Measurements from ENCODE around the gene GPR32. TPM values are rescaled to one million over a fixed set of nuclear protein-coding genes. Genes with fewer than 3 reads are reported as not detected.

Gene GPR32
- total and polyA plus RNA-seq, 10 of the 15 experiments (the other 5 are each of a cell fraction or from before 2014, with no cell fraction given): not detected

DNA sequence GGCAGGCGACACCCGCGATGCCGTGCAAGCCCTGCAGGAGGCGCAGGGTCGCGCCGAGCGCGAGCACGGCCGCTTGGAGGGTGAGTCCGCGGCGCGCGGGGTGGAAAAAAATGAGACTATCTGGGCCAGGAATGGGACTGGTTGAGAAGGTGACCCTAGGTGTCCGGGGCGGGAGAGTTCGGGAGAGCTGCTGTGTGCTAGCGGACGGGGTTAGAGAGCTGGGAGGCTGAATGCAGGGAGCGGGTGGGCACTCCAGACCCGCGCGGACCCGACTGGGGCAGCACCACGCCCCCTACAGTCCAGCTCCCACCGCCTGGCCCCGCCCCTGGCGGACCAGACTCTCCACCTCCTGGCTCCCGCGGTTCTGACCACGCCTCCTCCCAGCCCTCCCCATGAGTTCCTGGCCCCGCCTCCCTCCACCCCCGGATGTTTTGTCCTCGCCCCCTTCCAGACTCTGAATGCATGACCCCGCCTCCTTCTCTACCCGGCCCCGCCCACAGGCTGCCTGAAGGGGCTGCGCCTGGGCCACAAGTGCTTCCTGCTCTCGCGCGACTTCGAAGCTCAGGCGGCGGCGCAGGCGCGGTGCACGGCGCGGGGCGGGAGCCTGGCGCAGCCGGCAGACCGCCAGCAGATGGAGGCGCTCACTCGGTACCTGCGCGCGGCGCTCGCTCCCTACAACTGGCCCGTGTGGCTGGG lies 45.6 kb upstream of the GPR32 start:
- intact Hi-C loops (cut with micrococcal nuclease; ENCODE audit: unreplicated experiment): no loop called here
- Histone ChIP-seq H4K20me1 (ENCODE audit: control insufficient read depth, insufficient read depth) (no peaks in the 10 kb centered on the region), H3K79me2 (ENCODE audit: control insufficient read depth, insufficient read depth, low read length) (no peaks in the 10 kb centered on the region), H2AFZ (ENCODE audit: control insufficient read depth, low read depth, low read length) (peak overlapping the region; percentile 34), H3K27ac (ENCODE audit: control insufficient read depth, insufficient read depth) (no peak overlapping the region), H3K27me3 (replicated peaks in 1 of 2; ENCODE audit: control insufficient read depth in 2 of 2, insufficient read depth in 2 of 2, low read length in 1 of 2) (peaks cover 5% of the 10 kb centered on the region in 2 experiments; a peak in 3 of 4 replicates), H3K4me3 (no peak overlapping the region), H3K9ac (ENCODE audit: control insufficient read depth, insufficient read depth, low read length) (no peak overlapping the region), H3K36me3 (ENCODE audit: control insufficient read depth in 2 of 2, insufficient read depth in 2 of 2, low read length in 1 of 2) (no peaks in the 10 kb centered on the region), H3K4me1 (ENCODE audit: control insufficient read depth, insufficient read depth, low read length) (no peaks in the 10 kb centered on the region), H3K9me3 (replicated peaks; ENCODE audit: control insufficient read depth, insufficient read depth, low read length) (peaks cover 1% of the 10 kb centered on the region; the same call in 2 of the 3 replicates), H3K4me2 (ENCODE audit: control insufficient read depth, insufficient read depth) (peak overlapping the region; percentile 64; the same call in 1 of the 2 replicates)
- peak; percentile 96 for ATAC-seq
- in situ Hi-C loops (cut with MboI): no loop called here
- DNase-seq (ENCODE audit: low read depth, low spot score): peak; percentile 55
- no TSS peak for BruUV-seq (replicated peaks)
- WGBS (ENCODE audit: insufficient coverage, insufficient replicate concordance, low lambda C conversion rate, missing lambda C conversion rate): 6% methylated on average over 50 of the region's 65 CpGs
- SMC1A ChIA-PET (ENCODE audit: uncharacterized antibody, unreplicated experiment): interaction anchor here (0.7 to 1.2 kb wide), 3 partner anchors 42 to 197 kb away, joined by 3 read pairs; no protein-coding TSS in a partner anchor
- RAD21 ChIA-PET (ENCODE audit: unreplicated experiment): interaction anchor here (0.7 kb wide), 1 partner anchor 197 kb away, joined by 7 read pairs; no protein-coding TSS in a partner anchor
- no peak for FAIRE-seq
- CTCF ChIA-PET: interaction anchor here (0.6 to 1.6 kb wide), 6 partner anchors 13 to 220 kb away, joined by 3 to 5 read pairs (median 3); no protein-coding TSS in a partner anchor
- POLR2A ChIA-PET: interaction anchor here (0.7 kb wide), 1 partner anchor 363 kb away, joined by 3 read pairs; no protein-coding TSS in a partner anchor
- TF ChIP-seq ZNF274 (IDR thresholded peaks at IDR 0.05; ENCODE audit: insufficient read depth, insufficient read length) (no peak), POLR2A (IDR thresholded peaks at IDR 0.05; ENCODE audit: low read depth, low read length) (peak; percentile 79), BRCA1 (IDR thresholded peaks at IDR 0.05; ENCODE audit: low read depth, low read length) (peak; percentile 70), RELA (IDR thresholded peaks at IDR 0.05; ENCODE audit: borderline replicate concordance, partially characterized antibody) (no peak), IKZF1 (conservative IDR thresholded peaks at IDR 0.05) (0 out of 2 replicates have a peak, but pooled peaks have one; percentile 16), MTA3 (IDR thresholded peaks at IDR 0.05; ENCODE audit: borderline replicate concordance, low read length) (no peak), CBX3 (IDR thresholded peaks at IDR 0.05; ENCODE audit: borderline replicate concordance, low read depth) (no peak), MAX (IDR thresholded peaks at IDR 0.05; ENCODE audit: low read depth, low read length) (peak; percentile 41; the same call in 1 of the 2 replicates), CHD2 (IDR thresholded peaks at IDR 0.05; ENCODE audit: borderline replicate concordance, low read depth, low read length) (peak; percentile 97), HDGF (IDR thresholded peaks at IDR 0.05) (peak; percentile 81), STAT3 (IDR thresholded peaks at IDR 0.05; ENCODE audit: low read depth, low read length) (no peak), SMC3 (IDR thresholded peaks at IDR 0.05; ENCODE audit: borderline replicate concordance, low read length) (peak; percentile 16; the same call in 1 of the 2 replicates), PAX8 (IDR thresholded peaks at IDR 0.05) (no peak), NRF1 (conservative IDR thresholded peaks at IDR 0.05; ENCODE audit: low read depth, low read length) (peak; percentile 59), YY1 (IDR thresholded peaks at IDR 0.05; ENCODE audit: low read depth, low read length) (no peak), ZBTB33 (IDR thresholded peaks at IDR 0.05) (no peak), LARP7 (IDR thresholded peaks at IDR 0.05) (0 out of 2 replicates have a peak, but pooled peaks have one; percentile 33), RCOR1 (conservative IDR thresholded peaks at IDR 0.05; ENCODE audit: low read depth, low read length) (0 out of 2 replicates have a peak, but pooled peaks have one; percentile 71), POLR2AphosphoS5 (IDR thresholded peaks at IDR 0.05; ENCODE audit: low read length) (peak; percentile 51; the same call in 1 of the 2 replicates), CTCF (IDR thresholded peaks at IDR 0.05 in 2 of 3, conservative IDR thresholded peaks at IDR 0.05 in 1 of 3; ENCODE audit: control insufficient read depth in 2 of 3, extremely low read depth in 1 of 3, insufficient read depth in 1 of 3, low read depth in 3 of 3, low read length in 3 of 3) (peak; percentile 26 to 39 (median 29); a peak in 4 of 6 replicates)

Data from GM12878 (cell line).